PC-3 (cell line): ENCODE results near the gene G6PC3. TPM values are rescaled to one million over a fixed set of nuclear protein-coding genes. Genes with fewer than 3 reads are reported as not detected.

ENCODE experiments used
- ATAC-seq: fragments of 200-7000 bp; cut with Tn5 transposase; 2 replicates; pipeline ENCODE4 v1.9.1; 2020; ENCODE audit warnings: mild to moderate bottlenecking, moderate library complexity
- BruUV-seq: library from RNA; stranded (reverse); fragments of 400-500 nt; replicated peaks from 2 replicates; lab custom pipeline; 2021; lab: Mats Ljungman, UMichigan
- CTCF ChIA-PET: fragments of 300-600 bp; sonication (Branson Sonifier 250); formaldehyde crosslinking; loops from one replicate; lab custom pipeline; 2022; ENCODE audit warnings: antibody characterized with exemption; lab: Charles Lee
- POLR2A ChIA-PET: fragments of 300-600 bp; sonication (Branson Sonifier 250); formaldehyde crosslinking; loops from one replicate; lab custom pipeline; 2022; ENCODE audit warnings: antibody characterized with exemption; ENCODE audit not compliant: unreplicated experiment; lab: Charles Lee
- DNase-seq: peaks from one replicate; pipeline ENCODE4 v3.0.0-alpha.2; 2015
- H2AFZ ChIP-seq: fragments of 300-600 bp; sonication (generic); 2 replicates; pipeline ENCODE4 v1.6.0; 2016; ENCODE audit warnings: antibody characterized with exemption, low read length
- H3F3A ChIP-seq: fragments of 300-600 bp; sonication (generic); one replicate; pipeline ENCODE4 v1.6.0; 2017; ENCODE audit warnings: antibody characterized with exemption, low read length, control low read depth, mild to moderate bottlenecking; ENCODE audit not compliant: unreplicated experiment
- H3K27ac ChIP-seq: fragments of 300-600 bp; sonication (generic); 2 replicates; pipeline ENCODE4 v1.5.1; 2016; ENCODE audit warnings: mild to moderate bottlenecking, low read length
- H3K27me3 ChIP-seq: fragments of 300-600 bp; sonication (generic); 2 replicates; pipeline ENCODE4 v1.6.1; 2016; ENCODE audit warnings: low read length, mixed read lengths
- H3K36me3 ChIP-seq: fragments of 300-600 bp; sonication (generic); 2 replicates; pipeline ENCODE4 v1.6.1; 2016; ENCODE audit warnings: low read depth, mixed run types, low read length, mixed read lengths
- H3K4me1 ChIP-seq: fragments of 300-600 bp; sonication (generic); 2 replicates; pipeline ENCODE4 v1.5.1; 2016; ENCODE audit warnings: low read length; ENCODE audit not compliant: insufficient read depth
- H3K4me2 ChIP-seq: fragments of 300-600 bp; sonication (generic); 2 replicates; pipeline ENCODE4 v1.6.0; 2016; ENCODE audit warnings: low read length
- H3K4me3 ChIP-seq: fragments of 300-600 bp; sonication (generic); 2 replicates; pipeline ENCODE4 v1.5.1; 2016; ENCODE audit warnings: mild to moderate bottlenecking, low read length, mixed read lengths
- H3K79me2 ChIP-seq: fragments of 300-600 bp; sonication (generic); 2 replicates; pipeline ENCODE4 v1.6.1; 2017; ENCODE audit warnings: low read length, mixed read lengths
- H3K9ac ChIP-seq: fragments of 300-600 bp; sonication (generic); 2 replicates; pipeline ENCODE4 v1.6.0; 2016; ENCODE audit warnings: mild to moderate bottlenecking, low read length
- H3K9me2 ChIP-seq: fragments of 300-600 bp; sonication (generic); replicated peaks from 2 replicates; pipeline ENCODE4 v1.6.1; 2016; ENCODE audit warnings: mixed run types, low read length, mixed read lengths
- H3K9me3 ChIP-seq: fragments of 300-600 bp; sonication (generic); 2 replicates; pipeline ENCODE4 v1.6.1; 2016; ENCODE audit warnings: low read length, mixed read lengths
- H4K20me1 ChIP-seq: fragments of 300-600 bp; sonication (generic); 2 replicates; pipeline ENCODE4 v1.6.1; 2016; ENCODE audit warnings: low read length, mixed read lengths
- CTCF ChIP-seq: fragments of 300-600 bp; sonication (generic); conservative IDR thresholded peaks from 2 replicates; pipeline ENCODE4 v1.5.1; 2017; ENCODE audit warnings: antibody characterized with exemption, low read depth, mild to moderate bottlenecking, low read length
- EZH2 ChIP-seq: fragments of 300-600 bp; sonication (generic); IDR thresholded peaks from one replicate; pipeline ENCODE4 v1.6.1; 2017; ENCODE audit warnings: antibody characterized with exemption, mild to moderate bottlenecking, low read length; ENCODE audit not compliant: unreplicated experiment
- EZH2phosphoT487 ChIP-seq: fragments of 300-600 bp; sonication (generic); IDR thresholded peaks from 2 replicates; pipeline ENCODE4 v1.6.1; 2018; ENCODE audit warnings: mild to moderate bottlenecking, antibody characterized with exemption, low read length, borderline replicate concordance
- intact Hi-C: fragments of 100-400 bp; cut with micrococcal nuclease; formaldehyde crosslinking; loops from 2 replicates; pipeline ENCODE4 v1.9.0; 2023
- total RNA-seq: library from RNA; depleted of rRNA; stranded (reverse); fragments of >200 nt; gene quantifications from 2 replicates; pipeline ENCODE4 v1.2.3, GENCODE V29; 2014

G6PC3 gene
- total RNA-seq, 1 experiment from 2014 or later: 69.5 TPM

GRCh38 chr17:44111777-44112176, 41.2 kb downstream of the G6PC3 start:
- H3K4me3 ChIP-seq: no peak overlapping the region
- intact Hi-C loops: no loop called here
- BruUV-seq: no TSS peak
- no peaks in the 10 kb centered on the region for H3K79me2 ChIP-seq
- H3F3A ChIP-seq: no peaks in the 10 kb centered on the region
- no peak for DNase-seq
- no peak overlapping the region for H2AFZ ChIP-seq
- H3K36me3 ChIP-seq: no peaks in the 10 kb centered on the region
- CTCF ChIA-PET: interaction anchor here (1.1 to 1.2 kb wide), 2 partner anchors 29 to 57 kb away, joined by 3 to 8 read pairs; no protein-coding TSS in a partner anchor
- H3K4me1 ChIP-seq: peaks cover 20% of the 10 kb centered on the region
- no peaks in the 10 kb centered on the region for H3K9me2 ChIP-seq
- no peak overlapping the region for H3K4me2 ChIP-seq
- H3K9ac ChIP-seq: no peak overlapping the region
- no peaks in the 10 kb centered on the region for H4K20me1 ChIP-seq
- H3K9me3 ChIP-seq: no peaks in the 10 kb centered on the region
- H3K27me3 ChIP-seq: no peaks in the 10 kb centered on the region
- H3K27ac ChIP-seq: no peak overlapping the region
- POLR2A ChIA-PET: interaction anchor here (0.8 kb wide), 1 partner anchor 56 kb away, joined by 3 read pairs; no protein-coding TSS in a partner anchor
- ATAC-seq: no peak; the same call in 1 of the 2 replicates
- no peak for TF ChIP-seq CTCF
- TF ChIP-seq EZH2phosphoT487: no peak
- no peak for TF ChIP-seq EZH2

- peaks cover 20% of the 10 kb centered on the region for H3K4me1 ChIP-seq
- H4K20me1 ChIP-seq: no peaks in the 10 kb centered on the region
- TF ChIP-seq CTCF (no peak), EZH2 (no peak)
- H3K36me3 ChIP-seq: no peaks in the 10 kb centered on the region
- no peaks in the 10 kb centered on the region for H3K9me2 ChIP-seq
- H3K79me2 ChIP-seq: no peaks in the 10 kb centered on the region
- no peaks in the 10 kb centered on the region for H3F3A ChIP-seq
- ATAC-seq (no peak), DNase-seq (no peak)
- POLR2A ChIA-PET: no interaction called here
- H3K4me3 ChIP-seq: no peak overlapping the region
- H2AFZ ChIP-seq: no peak overlapping the region
- H3K27me3 ChIP-seq: no peaks in the 10 kb centered on the region
- no peaks in the 10 kb centered on the region for H3K9me3 ChIP-seq
- no TSS peak for BruUV-seq
- CTCF ChIA-PET: no interaction called here
- H3K4me2 ChIP-seq: no peak overlapping the region
- H3K27ac ChIP-seq: no peak overlapping the region
- intact Hi-C loops: no loop called here
- no peak overlapping the region for H3K9ac ChIP-seq
Measured at GRCh38 chr17:44112284-44113280, 42.0 kb downstream of the G6PC3 start.

GRCh38 chr17:44113382-44113781, 42.8 kb downstream of the G6PC3 start:
- Histone ChIP-seq H3K9me3 (no peaks in the 10 kb centered on the region), H3K4me3 (no peak overlapping the region), H4K20me1 (no peaks in the 10 kb centered on the region), H3K4me1 (peaks cover 20% of the 10 kb centered on the region), H3K36me3 (no peaks in the 10 kb centered on the region), H3K4me2 (no peak overlapping the region), H3K79me2 (no peaks in the 10 kb centered on the region), H3K9ac (no peak overlapping the region), H3K9me2 (no peaks in the 10 kb centered on the region), H3K27me3 (no peaks in the 10 kb centered on the region), H3F3A (no peaks in the 10 kb centered on the region), H3K27ac (no peak overlapping the region), H2AFZ (no peak overlapping the region)
- POLR2A ChIA-PET: no interaction called here
- ATAC-seq (no peak), DNase-seq (no peak)
- CTCF ChIA-PET: no interaction called here
- TF ChIP-seq EZH2: no peak
- no peak for TF ChIP-seq EZH2phosphoT487
- TF ChIP-seq CTCF: no peak
- BruUV-seq: no TSS peak
- intact Hi-C loops: no loop called here
